Measurements from ENCODE around the gene RTL5.

Gene RTL5

GRCh38 chrX:72146527-72146926 lies 14.8 kb upstream of the RTL5 start:
- no peak overlapping the region for H3K9ac ChIP-seq (ENCODE audit: low read length)
- no peak overlapping the region for H4K91ac ChIP-seq (ENCODE audit: low read depth, low read length)
- H2BK12ac ChIP-seq (ENCODE audit: low read length), result no peak overlapping the region
- H3K18ac ChIP-seq (ENCODE audit: low read length), result no peak overlapping the region
- peaks cover 4 to 10% of the 10 kb centered on the region in 2 experiments for H3K36me3 ChIP-seq (ENCODE audit: control insufficient read depth in 1 of 2, insufficient read depth in 2 of 2, low read length in 2 of 2)
- no peak overlapping the region for H3K4ac ChIP-seq (ENCODE audit: low read depth, low read length)
- H3K79me1 ChIP-seq (ENCODE audit: low read length), result no peaks in the 10 kb centered on the region
- no peaks in the 10 kb centered on the region for H3K4me1 ChIP-seq (ENCODE audit: control insufficient read depth in 1 of 2, insufficient read depth in 2 of 2, low read length in 2 of 2)
- no peak overlapping the region for H2AK5ac ChIP-seq (ENCODE audit: low read length)
- H4K12ac ChIP-seq (ENCODE audit: low read depth, low read length), result no peak overlapping the region
- no peak overlapping the region for H2AFZ ChIP-seq (ENCODE audit: insufficient read depth, low read length, poor library complexity)
- H3K23ac ChIP-seq (ENCODE audit: low read length), result no peak overlapping the region
- no peaks in the 10 kb centered on the region for H3K27me3 ChIP-seq (ENCODE audit: insufficient read depth, low read length)
- no peak for DNase-seq
- H4K8ac ChIP-seq (ENCODE audit: low read depth, low read length), result no peak overlapping the region
- H3K27ac ChIP-seq (ENCODE audit: low read depth, low read length), result no peak overlapping the region
- H3K4me2 ChIP-seq (ENCODE audit: low read length), result no peak overlapping the region
- no peaks in the 10 kb centered on the region for H3K9me3 ChIP-seq (ENCODE audit: insufficient read depth, low read depth, low read length)
- H2BK120ac ChIP-seq (ENCODE audit: insufficient read depth, low read length, poor library complexity), result no peak overlapping the region
- no peak overlapping the region for H2BK5ac ChIP-seq (ENCODE audit: low read depth, low read length, poor library complexity)
- H3K4me3 ChIP-seq (ENCODE audit: low read depth, low read length), result no peak overlapping the region
- no CpG with 5 or more reads among the region's 2 CpGs for whole genome bisulfite sequencing (ENCODE audit: extremely low coverage, insufficient coverage, insufficient read length)
- no peaks in the 10 kb centered on the region for H3K79me2 ChIP-seq (ENCODE audit: control insufficient read depth, insufficient read depth, low read length, poor library complexity)
- H3K14ac ChIP-seq (ENCODE audit: low read length), result no peak overlapping the region

- H3K9me3 ChIP-seq (ENCODE audit: insufficient read depth, low read depth, low read length), result no peaks in the 10 kb centered on the region
- H3K4me3 ChIP-seq (ENCODE audit: low read depth, low read length), result no peak overlapping the region
- WGBS (ENCODE audit: extremely low coverage, insufficient coverage, insufficient read length), result no CpG with 5 or more reads among the region's 2 CpGs
- no peak overlapping the region for H3K14ac ChIP-seq (ENCODE audit: low read length)
- peaks cover 8 to 17% of the 10 kb centered on the region in 2 experiments for H3K36me3 ChIP-seq (ENCODE audit: control insufficient read depth in 1 of 2, insufficient read depth in 2 of 2, low read length in 2 of 2)
- no peak overlapping the region for H4K8ac ChIP-seq (ENCODE audit: low read depth, low read length)
- no peak overlapping the region for H2AK5ac ChIP-seq (ENCODE audit: low read length)
- no peak overlapping the region for H3K9ac ChIP-seq (ENCODE audit: low read length)
- H3K23ac ChIP-seq (ENCODE audit: low read length), result no peak overlapping the region
- no peak overlapping the region for H3K4me2 ChIP-seq (ENCODE audit: low read length)
- no peak for DNase-seq
- no peaks in the 10 kb centered on the region for H3K79me1 ChIP-seq (ENCODE audit: low read length)
- H2BK120ac ChIP-seq (ENCODE audit: insufficient read depth, low read length, poor library complexity), result no peak overlapping the region
- H2AFZ ChIP-seq (ENCODE audit: insufficient read depth, low read length, poor library complexity), result no peak overlapping the region
- no peak overlapping the region for H3K18ac ChIP-seq (ENCODE audit: low read length)
- H3K27me3 ChIP-seq (ENCODE audit: insufficient read depth, low read length), result no peaks in the 10 kb centered on the region
- H2BK12ac ChIP-seq (ENCODE audit: low read length), result no peak overlapping the region
- no peak overlapping the region for H2BK5ac ChIP-seq (ENCODE audit: low read depth, low read length, poor library complexity)
- no peak overlapping the region for H4K12ac ChIP-seq (ENCODE audit: low read depth, low read length)
- no peaks in the 10 kb centered on the region for H3K4me1 ChIP-seq (ENCODE audit: control insufficient read depth in 1 of 2, insufficient read depth in 2 of 2, low read length in 2 of 2)
- no peaks in the 10 kb centered on the region for H3K79me2 ChIP-seq (ENCODE audit: control insufficient read depth, insufficient read depth, low read length, poor library complexity)
- no peak overlapping the region for H3K4ac ChIP-seq (ENCODE audit: low read depth, low read length)
- no peak overlapping the region for H3K27ac ChIP-seq (ENCODE audit: low read depth, low read length)
- no peak overlapping the region for H4K91ac ChIP-seq (ENCODE audit: low read depth, low read length)
These were observed 13.5 kb upstream of the RTL5 start for GRCh38 chrX:72145181-72145580.

- no peaks in the 10 kb centered on the region for H3K79me1 ChIP-seq (ENCODE audit: low read length)
- H3K18ac ChIP-seq (ENCODE audit: low read length), result no peak overlapping the region
- H3K4me1 ChIP-seq (ENCODE audit: control insufficient read depth in 1 of 2, insufficient read depth in 2 of 2, low read length in 2 of 2), result no peaks in the 10 kb centered on the region
These were observed 11.8 kb upstream of the RTL5 start for GRCh38 chrX:72143609-72143907.

GRCh38 chrX:72142794-72143608 lies 11.3 kb upstream of the RTL5 start:
- Histone ChIP-seq H4K12ac (ENCODE audit: low read depth, low read length) (no peak overlapping the region), H3K4ac (ENCODE audit: low read depth, low read length) (no peak overlapping the region), H4K91ac (ENCODE audit: low read depth, low read length) (no peak overlapping the region), H3K14ac (ENCODE audit: low read length) (no peak overlapping the region), H2AK5ac (ENCODE audit: low read length) (no peak overlapping the region), H3K18ac (ENCODE audit: low read length) (no peak overlapping the region), H3K4me2 (ENCODE audit: low read length) (no peak overlapping the region), H2BK12ac (ENCODE audit: low read length) (no peak overlapping the region), H3K27ac (ENCODE audit: low read depth, low read length) (no peak overlapping the region), H2BK5ac (ENCODE audit: low read depth, low read length, poor library complexity) (no peak overlapping the region), H2AFZ (ENCODE audit: insufficient read depth, low read length, poor library complexity) (no peak overlapping the region), H3K79me1 (ENCODE audit: low read length) (no peaks in the 10 kb centered on the region), H3K4me3 (ENCODE audit: low read depth, low read length) (no peak overlapping the region), H3K9ac (ENCODE audit: low read length) (no peak overlapping the region), H3K9me3 (ENCODE audit: insufficient read depth, low read depth, low read length) (peaks cover 2% of the 10 kb centered on the region), H3K4me1 (ENCODE audit: control insufficient read depth in 1 of 2, insufficient read depth in 2 of 2, low read length in 2 of 2) (no peaks in the 10 kb centered on the region), H3K23ac (ENCODE audit: low read length) (no peak overlapping the region), H3K79me2 (ENCODE audit: control insufficient read depth, insufficient read depth, low read length, poor library complexity) (no peaks in the 10 kb centered on the region), H3K36me3 (ENCODE audit: control insufficient read depth in 1 of 2, insufficient read depth in 2 of 2, low read length in 2 of 2) (peaks cover 27 to 37% of the 10 kb centered on the region in 2 experiments), H3K27me3 (ENCODE audit: insufficient read depth, low read length) (no peaks in the 10 kb centered on the region), H2BK120ac (ENCODE audit: insufficient read depth, low read length, poor library complexity) (no peak overlapping the region), H4K8ac (ENCODE audit: low read depth, low read length) (no peak overlapping the region)
- no CpG with 5 or more reads among the region's 11 CpGs for WGBS (ENCODE audit: extremely low coverage, insufficient coverage, insufficient read length)
- no peak for DNase-seq

More at GRCh38 chrX:72143609-72143907, 11.8 kb upstream of the RTL5 start:
- Histone ChIP-seq H2AFZ (ENCODE audit: insufficient read depth, low read length, poor library complexity) (no peak overlapping the region), H3K27me3 (ENCODE audit: insufficient read depth, low read length) (no peaks in the 10 kb centered on the region), H2BK12ac (ENCODE audit: low read length) (no peak overlapping the region), H3K36me3 (ENCODE audit: control insufficient read depth in 1 of 2, insufficient read depth in 2 of 2, low read length in 2 of 2) (peaks cover 24 to 32% of the 10 kb centered on the region in 2 experiments), H4K91ac (ENCODE audit: low read depth, low read length) (no peak overlapping the region), H4K12ac (ENCODE audit: low read depth, low read length) (no peak overlapping the region), H3K4ac (ENCODE audit: low read depth, low read length) (no peak overlapping the region), H3K27ac (ENCODE audit: low read depth, low read length) (no peak overlapping the region), H2AK5ac (ENCODE audit: low read length) (no peak overlapping the region), H4K8ac (ENCODE audit: low read depth, low read length) (no peak overlapping the region), H2BK120ac (ENCODE audit: insufficient read depth, low read length, poor library complexity) (no peak overlapping the region), H3K23ac (ENCODE audit: low read length) (no peak overlapping the region), H2BK5ac (ENCODE audit: low read depth, low read length, poor library complexity) (no peak overlapping the region), H3K4me2 (ENCODE audit: low read length) (no peak overlapping the region), H3K79me2 (ENCODE audit: control insufficient read depth, insufficient read depth, low read length, poor library complexity) (no peaks in the 10 kb centered on the region), H3K9me3 (ENCODE audit: insufficient read depth, low read depth, low read length) (peaks cover 2% of the 10 kb centered on the region), H3K9ac (ENCODE audit: low read length) (no peak overlapping the region), H3K4me3 (ENCODE audit: low read depth, low read length) (no peak overlapping the region), H3K14ac (ENCODE audit: low read length) (no peak overlapping the region)
- no CpG with 5 or more reads among the region's 2 CpGs for WGBS (ENCODE audit: extremely low coverage, insufficient coverage, insufficient read length)
- no peak for DNase-seq

Measured in trophoblast cell (in vitro differentiated cells and primary cell).